ENCODE data around the gene ZNF398.
"Not testable (repeated sequence)": the region's sequence is repeated elsewhere in the genome, so short reads cannot be mapped to it uniquely, and the experiment has no call there.

Gene ZNF398

GRCh38 chr7:149225106-149225505 is 77.9 kb downstream of the ZNF398 start:
- H3K27ac ChIP-seq (ENCODE audit: insufficient read depth in 1 of 2, low read depth in 1 of 2, low read length in 2 of 2, poor library complexity in 1 of 2, severe bottlenecking in 2 of 2), result no peak overlapping the region
- no peaks in the 10 kb centered on the region for H3K27me3 ChIP-seq (replicated peaks in 2 of 5; ENCODE audit: control insufficient read depth in 4 of 5, insufficient read depth in 5 of 5, low read length in 4 of 5)
- H3K36me3 ChIP-seq (ENCODE audit: control insufficient read depth in 4 of 4, insufficient read depth in 4 of 4, low read length in 3 of 4), result peaks cover 13 to 53% (median 36%) of the 10 kb centered on the region in 4 experiments
- CTCF ChIA-PET, result no interaction called here
- DNase-seq, result no peak
- H3K9me3 ChIP-seq (ENCODE audit: control extremely low read depth in 1 of 5, control insufficient read depth in 4 of 5, insufficient read depth in 2 of 5, low read depth in 1 of 5, low read length in 4 of 5), result peaks cover 0 to 6% (median 0%) of the 10 kb centered on the region in 5 experiments
- no peak overlapping the region for H3K4me3 ChIP-seq (ENCODE audit: control insufficient read depth in 1 of 7, extremely low read depth in 1 of 7, insufficient read depth in 4 of 7, low read depth in 2 of 7, low read length in 6 of 7)
- WGBS (ENCODE audit: insufficient coverage), result 95% methylated on average over 10 of the region's 19 CpGs
- POLR2A ChIA-PET, result no interaction called here
- H3K4me1 ChIP-seq (ENCODE audit: control extremely low read depth in 1 of 4, control insufficient read depth in 4 of 4, insufficient read depth in 4 of 4, low read length in 3 of 4), result no peaks in the 10 kb centered on the region

DNA sequence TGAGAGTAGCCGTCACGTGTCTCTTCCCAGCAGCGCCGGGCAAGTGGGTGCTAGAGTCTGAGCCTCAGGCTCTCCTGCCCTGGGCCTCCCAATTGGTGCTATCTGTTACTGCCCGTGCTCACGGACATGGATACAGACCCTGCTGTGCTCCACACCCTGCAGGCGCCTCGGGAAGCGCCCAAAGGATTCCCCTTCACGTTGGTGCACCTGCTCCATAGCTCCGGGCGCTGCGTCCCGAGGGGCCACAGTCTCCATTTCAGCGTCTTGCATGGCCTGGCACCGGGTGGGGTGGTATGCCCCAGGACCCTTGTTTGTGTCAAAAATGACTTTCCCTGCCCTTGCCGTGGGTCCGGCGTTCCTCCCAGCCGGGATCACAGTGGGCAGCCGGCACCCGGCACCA is 78.4 kb downstream of the ZNF398 start:
- ChIA-PET CTCF (no interaction called here), POLR2A (no interaction called here)
- H3K4me1 ChIP-seq (ENCODE audit: control extremely low read depth in 1 of 4, control insufficient read depth in 4 of 4, insufficient read depth in 4 of 4, low read length in 3 of 4), result no peaks in the 10 kb centered on the region
- H3K9me3 ChIP-seq (ENCODE audit: control extremely low read depth in 1 of 5, control insufficient read depth in 4 of 5, insufficient read depth in 2 of 5, low read depth in 1 of 5, low read length in 4 of 5), result peaks cover 0 to 6% (median 0%) of the 10 kb centered on the region in 5 experiments
- WGBS (ENCODE audit: insufficient coverage), result 98% methylated on average over 22 of the region's 22 CpGs
- peaks cover 11 to 49% (median 33%) of the 10 kb centered on the region in 4 experiments for H3K36me3 ChIP-seq (ENCODE audit: control insufficient read depth in 4 of 4, insufficient read depth in 4 of 4, low read length in 3 of 4)
- no peaks in the 10 kb centered on the region for H3K27me3 ChIP-seq (replicated peaks in 2 of 5; ENCODE audit: control insufficient read depth in 4 of 5, insufficient read depth in 5 of 5, low read length in 4 of 5)
- DNase-seq, result no peak
- no peak overlapping the region for H3K4me3 ChIP-seq (ENCODE audit: control insufficient read depth in 1 of 7, extremely low read depth in 1 of 7, insufficient read depth in 4 of 7, low read depth in 2 of 7, low read length in 6 of 7)
- no peak overlapping the region for H3K27ac ChIP-seq (ENCODE audit: insufficient read depth in 1 of 2, low read depth in 1 of 2, low read length in 2 of 2, poor library complexity in 1 of 2, severe bottlenecking in 2 of 2)

- H3K27me3 ChIP-seq (replicated peaks in 2 of 5; ENCODE audit: control insufficient read depth in 4 of 5, insufficient read depth in 5 of 5, low read length in 4 of 5); H3K4me1 ChIP-seq (ENCODE audit: control extremely low read depth in 1 of 4, control insufficient read depth in 4 of 4, insufficient read depth in 4 of 4, low read length in 3 of 4); H3K9me3 ChIP-seq (ENCODE audit: control extremely low read depth in 1 of 5, control insufficient read depth in 4 of 5, insufficient read depth in 2 of 5, low read depth in 1 of 5, low read length in 4 of 5); H3K4me3 ChIP-seq (ENCODE audit: control insufficient read depth in 1 of 7, extremely low read depth in 1 of 7, insufficient read depth in 4 of 7, low read depth in 2 of 7, low read length in 6 of 7); H3K27ac ChIP-seq (ENCODE audit: insufficient read depth in 1 of 2, low read depth in 1 of 2, low read length in 2 of 2, poor library complexity in 1 of 2, severe bottlenecking in 2 of 2); DNase-seq: not testable (repeated sequence)
- ChIA-PET POLR2A (interaction anchor here (0.6 kb wide), 1 partner anchor 1785 kb away, joined by 5 read pairs; no protein-coding TSS in a partner anchor), CTCF (interaction anchor here (0.9 kb wide), 1 partner anchor 9 kb away, joined by 3 read pairs; no protein-coding TSS in a partner anchor)
- WGBS (ENCODE audit: insufficient coverage), result 98% methylated on average over 16 of the region's 17 CpGs
- peaks cover 11 to 41% (median 29%) of the 10 kb centered on the region in 4 experiments for H3K36me3 ChIP-seq (ENCODE audit: control insufficient read depth in 4 of 4, insufficient read depth in 4 of 4, low read length in 3 of 4)
Measured at GRCh38 chr7:149226366-149226765, 79.1 kb downstream of the ZNF398 start.

DNA sequence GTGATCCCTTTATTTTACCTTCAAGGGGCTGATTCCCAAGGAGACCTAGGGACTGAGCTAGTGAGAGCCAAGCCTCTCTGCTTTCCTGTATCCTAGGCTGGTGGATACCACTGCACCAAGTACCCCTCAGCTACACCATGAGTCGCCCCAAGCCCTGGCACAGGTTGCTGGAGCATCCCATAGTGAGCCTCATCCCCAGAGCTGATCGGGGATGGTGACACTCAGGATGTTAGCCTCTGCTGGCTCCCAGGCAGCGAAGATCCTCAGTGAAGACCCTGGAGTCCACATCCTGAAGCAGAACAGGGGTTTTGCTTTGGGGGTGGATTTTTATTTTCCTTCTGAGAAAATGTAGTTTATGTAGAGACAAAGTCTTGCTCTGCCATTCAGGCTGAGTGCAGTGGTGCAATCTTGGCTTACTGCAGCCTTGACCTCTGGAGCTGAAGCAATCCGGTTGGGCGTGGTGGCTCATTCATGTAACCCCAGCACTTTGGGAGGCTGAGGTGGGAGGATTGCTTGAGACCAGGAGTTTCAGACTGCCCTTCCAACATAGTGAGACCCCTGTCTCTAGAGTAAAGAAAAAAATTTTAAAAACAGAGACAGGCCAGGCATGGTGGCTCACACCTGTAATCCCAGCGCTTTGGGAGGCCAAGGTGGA is 79.7 kb downstream of the ZNF398 start:
- H3K36me3 ChIP-seq (ENCODE audit: control insufficient read depth in 4 of 4, insufficient read depth in 4 of 4, low read length in 3 of 4), result peaks cover 11 to 37% (median 26%) of the 10 kb centered on the region in 4 experiments
- no peak for DNase-seq
- H3K4me3 ChIP-seq (ENCODE audit: control insufficient read depth in 1 of 7, extremely low read depth in 1 of 7, insufficient read depth in 4 of 7, low read depth in 2 of 7, low read length in 6 of 7), result no peak overlapping the region
- ChIA-PET CTCF (interaction anchor here (0.9 kb wide), 1 partner anchor 10 kb away, joined by 3 read pairs; no protein-coding TSS in a partner anchor), POLR2A (interaction anchor here (0.6 kb wide), 1 partner anchor 1785 kb away, joined by 5 read pairs; no protein-coding TSS in a partner anchor)
- no peaks in the 10 kb centered on the region for H3K4me1 ChIP-seq (ENCODE audit: control extremely low read depth in 1 of 4, control insufficient read depth in 4 of 4, insufficient read depth in 4 of 4, low read length in 3 of 4)
- no peak overlapping the region for H3K27ac ChIP-seq (ENCODE audit: insufficient read depth in 1 of 2, low read depth in 1 of 2, low read length in 2 of 2, poor library complexity in 1 of 2, severe bottlenecking in 2 of 2)
- no peaks in the 10 kb centered on the region for H3K27me3 ChIP-seq (replicated peaks in 2 of 5; ENCODE audit: control insufficient read depth in 4 of 5, insufficient read depth in 5 of 5, low read length in 4 of 5)
- peaks cover 0 to 6% (median 0%) of the 10 kb centered on the region in 5 experiments for H3K9me3 ChIP-seq (ENCODE audit: control extremely low read depth in 1 of 5, control insufficient read depth in 4 of 5, insufficient read depth in 2 of 5, low read depth in 1 of 5, low read length in 4 of 5)
- 73% methylated on average over 4 of the region's 6 CpGs for WGBS (ENCODE audit: insufficient coverage)

GRCh38 chr7:149228831-149229471 is 81.7 kb downstream of the ZNF398 start:
- WGBS (ENCODE audit: insufficient coverage), result 59% methylated on average over 6 of the region's 7 CpGs
- POLR2A ChIA-PET, result interaction anchor here (0.6 kb wide), 1 partner anchor 70 kb away, joined by 3 read pairs; no protein-coding TSS in a partner anchor
- H3K27me3 ChIP-seq (replicated peaks in 2 of 5; ENCODE audit: control insufficient read depth in 4 of 5, insufficient read depth in 5 of 5, low read length in 4 of 5), result no peaks in the 10 kb centered on the region
- peaks cover 0 to 6% (median 0%) of the 10 kb centered on the region in 5 experiments for H3K9me3 ChIP-seq (ENCODE audit: control extremely low read depth in 1 of 5, control insufficient read depth in 4 of 5, insufficient read depth in 2 of 5, low read depth in 1 of 5, low read length in 4 of 5)
- no peaks in the 10 kb centered on the region for H3K4me1 ChIP-seq (ENCODE audit: control extremely low read depth in 1 of 4, control insufficient read depth in 4 of 4, insufficient read depth in 4 of 4, low read length in 3 of 4)
- CTCF ChIA-PET, result no interaction called here
- H3K36me3 ChIP-seq (ENCODE audit: control insufficient read depth in 4 of 4, insufficient read depth in 4 of 4, low read length in 3 of 4), result peaks cover 7 to 27% (median 21%) of the 10 kb centered on the region in 4 experiments
- no peak overlapping the region for H3K4me3 ChIP-seq (ENCODE audit: control insufficient read depth in 1 of 7, extremely low read depth in 1 of 7, insufficient read depth in 4 of 7, low read depth in 2 of 7, low read length in 6 of 7)
- no peak overlapping the region for H3K27ac ChIP-seq (ENCODE audit: insufficient read depth in 1 of 2, low read depth in 1 of 2, low read length in 2 of 2, poor library complexity in 1 of 2, severe bottlenecking in 2 of 2)
- DNase-seq, result no peak

DNA sequence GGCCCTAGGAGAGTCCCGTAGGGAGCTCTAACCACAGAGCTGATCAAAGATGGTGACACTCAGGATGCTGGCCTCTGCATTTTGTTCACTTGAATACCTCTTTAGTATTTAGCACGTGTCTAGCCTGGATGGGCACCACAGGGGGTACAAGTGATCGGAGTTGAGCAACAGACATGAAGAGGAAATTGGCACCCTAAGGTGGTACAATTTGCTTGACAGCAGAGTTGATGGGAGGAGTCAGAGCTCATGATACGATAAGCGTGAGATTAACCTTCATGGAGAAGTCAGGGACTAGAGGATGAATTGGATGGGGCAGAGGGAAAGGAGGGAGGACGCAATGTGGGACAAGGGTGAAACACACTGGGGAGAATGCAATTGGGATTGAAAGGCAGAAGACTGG is 82.3 kb downstream of the ZNF398 start:
- Histone ChIP-seq H3K4me3 (ENCODE audit: control insufficient read depth in 1 of 7, extremely low read depth in 1 of 7, insufficient read depth in 4 of 7, low read depth in 2 of 7, low read length in 6 of 7) (no peak overlapping the region), H3K4me1 (ENCODE audit: control extremely low read depth in 1 of 4, control insufficient read depth in 4 of 4, insufficient read depth in 4 of 4, low read length in 3 of 4) (no peaks in the 10 kb centered on the region), H3K27ac (ENCODE audit: insufficient read depth in 1 of 2, low read depth in 1 of 2, low read length in 2 of 2, poor library complexity in 1 of 2, severe bottlenecking in 2 of 2) (no peak overlapping the region), H3K9me3 (ENCODE audit: control extremely low read depth in 1 of 5, control insufficient read depth in 4 of 5, insufficient read depth in 2 of 5, low read depth in 1 of 5, low read length in 4 of 5) (peaks cover 0 to 1% (median 0%) of the 10 kb centered on the region in 5 experiments), H3K36me3 (ENCODE audit: control insufficient read depth in 4 of 4, insufficient read depth in 4 of 4, low read length in 3 of 4) (peaks cover 7 to 22% (median 16%) of the 10 kb centered on the region in 4 experiments), H3K27me3 (replicated peaks in 2 of 5; ENCODE audit: control insufficient read depth in 4 of 5, insufficient read depth in 5 of 5, low read length in 4 of 5) (no peaks in the 10 kb centered on the region)
- ChIA-PET CTCF (no interaction called here), POLR2A (interaction anchor here (0.6 kb wide), 1 partner anchor 69 kb away, joined by 3 read pairs; no protein-coding TSS in a partner anchor)
- no peak for DNase-seq
- 74% methylated on average over 5 of the region's 6 CpGs for WGBS (ENCODE audit: insufficient coverage)

DNA sequence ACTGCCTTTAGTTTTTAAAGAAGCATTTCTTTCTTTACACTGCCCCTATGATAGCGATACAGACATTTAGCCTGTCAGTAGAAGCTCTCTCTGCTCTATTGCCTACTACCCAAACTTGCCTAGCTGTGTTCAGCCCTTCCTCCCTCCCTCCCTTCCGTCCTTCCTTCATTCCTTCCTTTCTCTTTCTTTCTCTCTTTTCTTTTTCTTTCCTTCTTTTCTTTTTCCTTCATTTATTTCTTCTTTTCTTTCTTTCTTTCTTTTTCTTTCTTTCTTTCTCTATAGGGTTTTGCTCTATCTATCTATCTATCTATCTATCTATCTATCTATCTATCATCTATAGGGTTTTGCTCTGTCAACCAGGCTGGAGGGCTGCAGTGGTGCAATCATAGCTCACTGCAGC is 85.1 kb downstream of the ZNF398 start:
- Histone ChIP-seq H3K4me3 (ENCODE audit: control insufficient read depth in 1 of 7, extremely low read depth in 1 of 7, insufficient read depth in 4 of 7, low read depth in 2 of 7, low read length in 6 of 7) (no peak overlapping the region), H3K27ac (ENCODE audit: insufficient read depth in 1 of 2, low read depth in 1 of 2, low read length in 2 of 2, poor library complexity in 1 of 2, severe bottlenecking in 2 of 2) (no peak overlapping the region), H3K9me3 (ENCODE audit: control extremely low read depth in 1 of 5, control insufficient read depth in 4 of 5, insufficient read depth in 2 of 5, low read depth in 1 of 5, low read length in 4 of 5) (no peaks in the 10 kb centered on the region), H3K27me3 (replicated peaks in 2 of 5; ENCODE audit: control insufficient read depth in 4 of 5, insufficient read depth in 5 of 5, low read length in 4 of 5) (peaks cover 0 to 4% (median 1%) of the 10 kb centered on the region in 5 experiments), H3K36me3 (ENCODE audit: control insufficient read depth in 4 of 4, insufficient read depth in 4 of 4, low read length in 3 of 4) (no peaks in the 10 kb centered on the region), H3K4me1 (ENCODE audit: control extremely low read depth in 1 of 4, control insufficient read depth in 4 of 4, insufficient read depth in 4 of 4, low read length in 3 of 4) (no peaks in the 10 kb centered on the region)
- no peak for DNase-seq
- CTCF ChIA-PET, result interaction anchor here (0.7 to 1.0 kb wide), 2 partner anchors 10 to 13 kb away, joined by 3 read pairs; no protein-coding TSS in a partner anchor
- POLR2A ChIA-PET, result no interaction called here
- WGBS (ENCODE audit: insufficient coverage), result 86% methylated on average over 2 of the region's 2 CpGs
